Osteocyte (in vitro differentiated cells): ENCODE data around the gene COX4I1. TPM values are rescaled to one million over a fixed set of nuclear protein-coding genes. Genes with fewer than 3 reads are reported as not detected.

ENCODE experiments used
- total RNA-seq: library from RNA; stranded (reverse); gene quantifications from 2 replicates; pipeline ENCODE4 v1.2.1, GENCODE V29; 2021

Gene COX4I1
- total RNA-seq, 1 donor from 2014 or later = 456 TPM

Other genes starting within 250 kb of the COX4I1 start
- 57.3 and 64.1 TPM in 2 replicates for gene GSE1, start 186.4 kb upstream of the COX4I1 start, total RNA-seq
- 4.2 and 5.7 TPM in 2 replicates for gene GINS2, start 110.7 kb upstream of the COX4I1 start, total RNA-seq
- 2.1 and 2.4 TPM in 2 replicates for gene C16orf74, start 48.6 kb upstream of the COX4I1 start, total RNA-seq
- 34.3 and 35.5 TPM in 2 replicates for gene EMC8, start 151 bp upstream of the COX4I1 start, total RNA-seq
- not detected in 2 replicates for gene IRF8, start 99.5 kb downstream of the COX4I1 start, total RNA-seq